IMR-90 (cell line): ENCODE results near the gene DCDC2B. TPM values are rescaled to one million over a fixed set of nuclear protein-coding genes. Genes with fewer than 3 reads are reported as not detected.

Source experiments
- ATAC-seq: fragments of 200-7000 bp; cut with Tn5 transposase; 2 replicates; pipeline ENCODE4 v1.9.1; 2020; ENCODE audit warnings: low read depth, mild to moderate bottlenecking, moderate library complexity
- BruUV-seq: library from RNA; stranded (reverse); fragments of 400-500 nt; replicated peaks from 2 replicates; lab custom pipeline; 2021; lab: Mats Ljungman, UMichigan
- CTCF ChIA-PET: fragments of 300-600 bp; formaldehyde crosslinking; extraction: SDS; loops from one replicate; lab custom pipeline; 2021; ENCODE audit warnings: antibody characterized with exemption; lab: Yijun Ruan, JAX
- POLR2A ChIA-PET: fragments of 300-600 bp; sonication (Branson Sonifier 250); formaldehyde crosslinking; loops from one replicate; lab custom pipeline; 2022; ENCODE audit warnings: antibody characterized with exemption; ENCODE audit not compliant: unreplicated experiment; lab: Charles Lee
- DNase-seq: peaks from one replicate; pipeline ENCODE4 v3.0.0; 2013
- H2AFZ ChIP-seq: replicated peaks from 2 replicates; pipeline ENCODE3; 2013; ENCODE audit warnings: low read length, mild to moderate bottlenecking; ENCODE audit not compliant: poor library complexity
- H2AK5ac ChIP-seq: 2 replicates; pipeline ENCODE4 v1.6.1; 2013; ENCODE audit warnings: low read depth, low read length, inconsistent platforms
- H2AK9ac ChIP-seq: replicated peaks from 2 replicates; pipeline ENCODE3; 2013; ENCODE audit warnings: mild to moderate bottlenecking, low read depth, low read length, moderate library complexity; ENCODE audit not compliant: poor library complexity
- H2BK120ac ChIP-seq: 2 replicates; pipeline ENCODE4 v1.6.1; 2013; ENCODE audit warnings: low read depth, low read length, inconsistent platforms
- H2BK15ac ChIP-seq: 3 replicates; pipeline ENCODE4 v1.6.1; 2013; ENCODE audit warnings: low read depth, low read length, inconsistent platforms
- H2BK20ac ChIP-seq: 2 replicates; pipeline ENCODE4 v1.6.1; 2013; ENCODE audit warnings: low read depth, mild to moderate bottlenecking, inconsistent platforms, low read length, moderate library complexity
- H2BK5ac ChIP-seq: 2 replicates; pipeline ENCODE4 v1.6.1; 2013; ENCODE audit warnings: mild to moderate bottlenecking, low read depth, low read length, inconsistent platforms; ENCODE audit not compliant: poor library complexity, severe bottlenecking
- H3K14ac ChIP-seq: replicated peaks from 2 replicates; pipeline ENCODE4 v1.6.1; 2013; ENCODE audit warnings: low read depth, low read length, inconsistent platforms
- H3K18ac ChIP-seq: 2 replicates; pipeline ENCODE4 v1.6.1; 2013; ENCODE audit warnings: low read depth, low read length, control low read depth
- H3K23ac ChIP-seq: 2 replicates; pipeline ENCODE4 v1.6.1; 2013; ENCODE audit warnings: low read depth, low read length, inconsistent platforms
- H3K27ac ChIP-seq: 2 replicates; pipeline ENCODE4 v1.5.1; 2013; ENCODE audit warnings: mild to moderate bottlenecking, control low read depth, low read length; ENCODE audit not compliant: insufficient read depth
- H3K27me3 ChIP-seq: 2 replicates; pipeline ENCODE4 v1.6.1; 2013; ENCODE audit warnings: low read length; ENCODE audit not compliant: control insufficient read depth, insufficient read depth
- H3K36me3 ChIP-seq: 2 replicates; pipeline ENCODE4 v1.6.1; 2013; ENCODE audit warnings: low read length, mixed read lengths; ENCODE audit not compliant: control insufficient read depth, insufficient read depth
- H3K4ac ChIP-seq: 2 replicates; pipeline ENCODE4 v1.6.1; 2013; ENCODE audit warnings: low read depth, low read length, inconsistent platforms
- H3K4me1 ChIP-seq: 2 replicates; pipeline ENCODE4 v1.6.1; 2013; ENCODE audit warnings: low read length, mixed read lengths; ENCODE audit not compliant: control insufficient read depth, insufficient read depth
- H3K4me2 ChIP-seq: 2 replicates; pipeline ENCODE4 v1.6.1; 2013; ENCODE audit warnings: low read depth, mild to moderate bottlenecking, control low read depth, low read length, moderate library complexity
- H3K4me3 ChIP-seq: 2 replicates; pipeline ENCODE4 v1.5.1; 2013; ENCODE audit warnings: low read depth, mild to moderate bottlenecking, control low read depth, low read length, moderate library complexity; ENCODE audit not compliant: insufficient read depth
- H3K56ac ChIP-seq: 2 replicates; pipeline ENCODE4 v1.6.1; 2013; ENCODE audit warnings: low read length, inconsistent platforms; ENCODE audit not compliant: insufficient read depth; ENCODE audit errors: extremely low read depth
- H3K79me1 ChIP-seq, 2 experiments: 2 replicates each; pipeline ENCODE4 v1.6.1; 2013; ENCODE audit warnings: low read length in 2 of 2, inconsistent platforms in 1 of 2, low read depth in 1 of 2
- H3K9ac ChIP-seq: 2 replicates; pipeline ENCODE4 v1.6.1; 2013; ENCODE audit warnings: low read depth, low read length, control low read depth
- H3K9me1 ChIP-seq: 2 replicates; pipeline ENCODE4 v1.6.1; 2013; ENCODE audit warnings: low read length, inconsistent platforms; ENCODE audit not compliant: insufficient read depth
- H3K9me3 ChIP-seq: 2 replicates; pipeline ENCODE4 v1.6.1; 2013; ENCODE audit warnings: low read length; ENCODE audit not compliant: control insufficient read depth, insufficient read depth
- H4K20me1 ChIP-seq: 2 replicates; pipeline ENCODE4 v1.6.1; 2013; ENCODE audit warnings: low read length, inconsistent platforms; ENCODE audit not compliant: insufficient read depth
- H4K5ac ChIP-seq: 2 replicates; pipeline ENCODE4 v1.6.1; 2013; ENCODE audit warnings: mild to moderate bottlenecking, low read depth, low read length, control low read depth
- H4K8ac ChIP-seq, 2 experiments: 2 replicates each; pipeline ENCODE4 v1.6.1; 2013; ENCODE audit warnings: low read depth in 2 of 2, low read length in 2 of 2, control low read depth in 1 of 2, inconsistent platforms in 1 of 2
- H4K91ac ChIP-seq: 2 replicates; pipeline ENCODE4 v1.6.1; 2013; ENCODE audit warnings: low read depth, low read length, inconsistent platforms; ENCODE audit not compliant: insufficient read depth
- BHLHE40 ChIP-seq: fragments of 150-350 bp; IDR thresholded peaks from 2 replicates; pipeline ENCODE4 v1.6.1; 2016; ENCODE audit warnings: mild to moderate bottlenecking, low read depth, low read length
- CEBPB ChIP-seq: IDR thresholded peaks from 2 replicates; pipeline ENCODE4 v1.6.1; 2012; ENCODE audit warnings: low read depth, low read length, improper control_type of control experiment
- CTCF ChIP-seq: conservative IDR thresholded peaks from 2 replicates; pipeline ENCODE4 v1.5.1; 2012; ENCODE audit warnings: mild to moderate bottlenecking, low read depth, low read length, improper control_type of control experiment
- ELK1 ChIP-seq: fragments of 150-350 bp; IDR thresholded peaks from 2 replicates; pipeline ENCODE4 v1.6.1; 2016; ENCODE audit warnings: low read depth, mild to moderate bottlenecking, low read length, moderate library complexity, borderline replicate concordance
- FOS ChIP-seq: fragments of 150-350 bp; IDR thresholded peaks from 2 replicates; pipeline ENCODE4 v1.6.1; 2016; ENCODE audit warnings: low read depth, low read length
- NFE2L2 ChIP-seq: fragments of 150-350 bp; IDR thresholded peaks from 2 replicates; pipeline ENCODE4 v1.6.1; 2016; ENCODE audit warnings: low read depth, mild to moderate bottlenecking, low read length
- POLR2A ChIP-seq: IDR thresholded peaks from 2 replicates; pipeline ENCODE4 v1.6.1; 2012; ENCODE audit warnings: mild to moderate bottlenecking, low read depth, low read length
- RAD21 ChIP-seq: IDR thresholded peaks from 2 replicates; pipeline ENCODE4 v1.6.1; 2012; ENCODE audit warnings: low read length, improper control_type of control experiment
- RCOR1 ChIP-seq: IDR thresholded peaks from 2 replicates; pipeline ENCODE4 v1.6.1; 2012; ENCODE audit warnings: mild to moderate bottlenecking, low read length, improper control_type of control experiment; ENCODE audit not compliant: insufficient replicate concordance
- RFX5 ChIP-seq: IDR thresholded peaks from 2 replicates; pipeline ENCODE4 v1.8.0; 2012; ENCODE audit warnings: low read depth, mild to moderate bottlenecking, low read length, moderate library complexity
- WGBS, 2 experiments: methylation state at CpG; one replicate each; pipeline versions ENCODE4 v1.1.5 to v1.1.7; 2013; ENCODE audit warnings: missing lambda C conversion rate in 2 of 2; ENCODE audit not compliant: insufficient read length in 1 of 2; ENCODE audit errors: extremely low coverage in 2 of 2; 5-methylcytosine and 5-hydroxymethylcytosine counted together
- dilution Hi-C: fragments of 300-500 bp; cut with HindIII; formaldehyde crosslinking; loops from one replicate; pipeline ENCODE4 v1.14.3; 2018; ENCODE audit warnings: low sequenced_read_pairs; ENCODE audit not compliant: unreplicated experiment
- in situ Hi-C: fragments of 300-500 bp; cut with MboI; formaldehyde crosslinking; loops from 3 replicates; pipeline ENCODE4 v1.14.3; 2019; ENCODE audit warnings: low sequenced_read_pairs, inconsistent platforms, mixed read lengths
- intact Hi-C: fragments of 100-400 bp; cut with micrococcal nuclease; formaldehyde crosslinking; loops from 2 replicates; pipeline ENCODE4 v1.10.0; 2022
- polyA plus RNA-seq, 3 experiments: library from polyadenylated mRNA; depleted of rRNA; stranded (reverse); fragments of >200 nt; gene quantifications; 2 replicates each; pipeline ENCODE4 v1.2.3, GENCODE V29; 2012; ENCODE audit warnings: low replicate concordance in 1 of 3
- total RNA-seq: library from RNA; depleted of rRNA; stranded (reverse); fragments of >200 nt; gene quantifications from 2 replicates; pipeline ENCODE4 v1.2.3, GENCODE V29; 2012

The DCDC2B gene
- total and polyA plus RNA-seq, 2 of the 4 experiments (the other 2 are of a cell fraction) = not detected

- no peak overlapping the region for H3K27ac ChIP-seq
Measured at GRCh38 chr1:32239790-32240139, 30.9 kb downstream of the DCDC2B start.

More at GRCh38 chr1:32239790-32240139, 30.9 kb downstream of the DCDC2B start:
- Histone ChIP-seq H3K9me1 (peaks cover 15% of the 10 kb centered on the region), H3K14ac (no peak overlapping the region), H3K79me1 (peaks cover 0 to 31% of the 10 kb centered on the region in 2 experiments; a peak in 2 of 4 replicates), H4K91ac (peak overlapping the region; percentile 69), H3K4ac (peak overlapping the region; percentile 86), H3K9me3 (no peaks in the 10 kb centered on the region), H4K8ac (peak overlapping the region; percentile 16 to 78; a peak in 2 of 4 replicates), H3K27me3 (no peaks in the 10 kb centered on the region), H4K20me1 (no peaks in the 10 kb centered on the region), H3K4me3 (no peak overlapping the region), H3K23ac (no peak overlapping the region), H3K56ac (no peak overlapping the region), H2BK20ac (peak overlapping the region; percentile 55; the same call in 1 of the 2 replicates), H2AFZ (peak overlapping the region; percentile 89), H3K9ac (no peak overlapping the region), H3K4me1 (peaks cover 16% of the 10 kb centered on the region), H3K4me2 (peak overlapping the region; percentile 86; the same call in 1 of the 2 replicates), H2AK9ac (peak overlapping the region; percentile 92), H3K36me3 (peaks cover under 1% of the 10 kb centered on the region; the same call in 1 of the 2 replicates), H2AK5ac (peak overlapping the region; percentile 51; the same call in 1 of the 2 replicates), H4K5ac (no peak overlapping the region), H2BK5ac (no peak overlapping the region), H3K18ac (no peak overlapping the region), H2BK15ac (no peak overlapping the region), H2BK120ac (peak overlapping the region; percentile 68)
- in situ Hi-C loops = no loop called here
- no peak for DNase-seq
- POLR2A ChIA-PET = no interaction called here
- WGBS, 2 experiments = 60% methylated on average over 13 of the region's 20 CpGs; no CpG with 5 or more reads in 1 of the 2 experiments
- BruUV-seq = no TSS peak
- intact Hi-C loops = loop anchor here (5.0 kb wide), 2 partner anchors 73 to 93 kb away; no protein-coding TSS in a partner anchor
- TF ChIP-seq RCOR1 (no peak), RFX5 (no peak), POLR2A (no peak), CEBPB (no peak), CTCF (no peak), RAD21 (no peak), ELK1 (no peak), BHLHE40 (no peak), NFE2L2 (no peak), FOS (no peak)
- ATAC-seq = no peak
- CTCF ChIA-PET = interaction anchor here (1.1 to 1.7 kb wide), 2 partner anchors 9 to 24 kb away, joined by 5 to 6 read pairs; no protein-coding TSS in a partner anchor
- dilution Hi-C loops = no loop called here
